HepG2 (cell line): ENCODE measurements around the gene PRKAR1B. TPM values are rescaled to one million over a fixed set of nuclear protein-coding genes. Genes with fewer than 3 reads are reported as not detected.
A peak's percentile ranks its signal among the peaks of the same experiment; 100 is the strongest.

Experiments
- BRCA1 ChIP-seq: sonication (generic); formaldehyde crosslinking; IDR thresholded peaks from 2 replicates; pipeline ENCODE4 v1.4.0; 2020; ENCODE audit warnings: missing genetic modification reagents
- ELF1 ChIP-seq: sonication (generic); formaldehyde crosslinking; IDR thresholded peaks from 2 replicates; pipeline ENCODE4 v1.4.0; 2020; ENCODE audit warnings: missing genetic modification reagents
- FOXP1 ChIP-seq, 2 experiments: fragments of 450-650 bp in 1 of 2; IDR thresholded peaks; 2 replicates each; pipeline ENCODE4 v1.6.1; 2017 to 2018; ENCODE audit warnings: antibody characterized with exemption in 1 of 2
- MIER3 ChIP-seq: IDR thresholded peaks from 2 replicates; pipeline ENCODE4 v1.6.1; 2016; ENCODE audit warnings: missing compliant biosample characterization, borderline replicate concordance
- NFIB ChIP-seq: sonication (generic); formaldehyde crosslinking; IDR thresholded peaks from 2 replicates; pipeline ENCODE4 v1.9.0; 2021; ENCODE audit warnings: missing genetic modification reagents, mild to moderate bottlenecking, borderline replicate concordance
- TCF7 ChIP-seq: sonication (generic); IDR thresholded peaks from 2 replicates; pipeline ENCODE4 v1.6.1; 2016; ENCODE audit warnings: antibody characterized with exemption, low read depth
- ZNF572 ChIP-seq: sonication (generic); formaldehyde crosslinking; IDR thresholded peaks from 2 replicates; pipeline ENCODE4 v1.5.1; 2020; ENCODE audit warnings: mild to moderate bottlenecking, missing genetic modification reagents
- ZNF737 ChIP-seq: sonication (generic); formaldehyde crosslinking; IDR thresholded peaks from 2 replicates; pipeline ENCODE4 v1.5.0; 2020; ENCODE audit warnings: missing genetic modification reagents, mild to moderate bottlenecking, borderline replicate concordance
- polyA plus RNA-seq, 8 experiments: library from polyadenylated mRNA; depleted of rRNA in 3 of 8; stranded (reverse) in 7 of 8; unstranded in 1 of 8; fragments of >200 nt; fragmentation: Illumina TruSeq in 4 of 8; extraction: Trizol in 4 of 8; gene quantifications; 2 replicates each; pipeline versions ENCODE4 v1.2.1 to v1.2.3, GENCODE V29; 2011 to 2016; ENCODE audit warnings: low read depth in 4 of 8, missing spikeins in 1 of 8, mixed read lengths in 1 of 8; ENCODE audit not compliant: insufficient read depth in 1 of 8
- total RNA-seq, 5 experiments: library from RNA; depleted of rRNA; stranded (reverse); fragments of >200 nt; fragmentation: Illumina TruSeq; extraction: Trizol; gene quantifications; 2 replicates each; pipeline ENCODE4 v1.2.3, GENCODE V29; 2016; ENCODE audit warnings: low read depth in 1 of 5
- TF ChIP-seq, protein P1 (sequence below): sonication (generic); formaldehyde crosslinking; IDR thresholded peaks from 2 replicates; pipeline ENCODE4 v1.4.0; 2020; ENCODE audit warnings: missing genetic modification reagents, mild to moderate bottlenecking, borderline replicate concordance
- TF ChIP-seq, protein P2 (sequence below): sonication (generic); formaldehyde crosslinking; IDR thresholded peaks from 2 replicates; pipeline ENCODE4 v1.5.0; 2020; ENCODE audit warnings: missing genetic modification reagents, mild to moderate bottlenecking, borderline replicate concordance
- TF ChIP-seq, protein P3 (sequence below): IDR thresholded peaks from 2 replicates; pipeline ENCODE4 v1.6.1; 2016; ENCODE audit warnings: low read depth, missing genetic modification reagents, missing compliant biosample characterization
- TF ChIP-seq, protein P4 (sequence below): IDR thresholded peaks from 2 replicates; pipeline ENCODE4 v1.6.1; 2016; ENCODE audit warnings: missing biosample characterization, missing genetic modification reagents, low read depth
- TF ChIP-seq, protein P5 (sequence below): sonication (generic); formaldehyde crosslinking; IDR thresholded peaks from 2 replicates; pipeline ENCODE4 v1.5.1; 2020; ENCODE audit warnings: missing genetic modification reagents, mild to moderate bottlenecking, borderline replicate concordance
- TF ChIP-seq, protein P6 (sequence below): sonication (generic); formaldehyde crosslinking; IDR thresholded peaks from 2 replicates; pipeline ENCODE4 v1.4.0; 2020; ENCODE audit warnings: missing genetic modification reagents, mild to moderate bottlenecking, borderline replicate concordance

Gene PRKAR1B
- total and polyA plus RNA-seq, 2 of the 13 experiments (the other 11 are each of a cell fraction or from before 2014, with no cell fraction given): 7.9 to 28.2 TPM

DNA sequence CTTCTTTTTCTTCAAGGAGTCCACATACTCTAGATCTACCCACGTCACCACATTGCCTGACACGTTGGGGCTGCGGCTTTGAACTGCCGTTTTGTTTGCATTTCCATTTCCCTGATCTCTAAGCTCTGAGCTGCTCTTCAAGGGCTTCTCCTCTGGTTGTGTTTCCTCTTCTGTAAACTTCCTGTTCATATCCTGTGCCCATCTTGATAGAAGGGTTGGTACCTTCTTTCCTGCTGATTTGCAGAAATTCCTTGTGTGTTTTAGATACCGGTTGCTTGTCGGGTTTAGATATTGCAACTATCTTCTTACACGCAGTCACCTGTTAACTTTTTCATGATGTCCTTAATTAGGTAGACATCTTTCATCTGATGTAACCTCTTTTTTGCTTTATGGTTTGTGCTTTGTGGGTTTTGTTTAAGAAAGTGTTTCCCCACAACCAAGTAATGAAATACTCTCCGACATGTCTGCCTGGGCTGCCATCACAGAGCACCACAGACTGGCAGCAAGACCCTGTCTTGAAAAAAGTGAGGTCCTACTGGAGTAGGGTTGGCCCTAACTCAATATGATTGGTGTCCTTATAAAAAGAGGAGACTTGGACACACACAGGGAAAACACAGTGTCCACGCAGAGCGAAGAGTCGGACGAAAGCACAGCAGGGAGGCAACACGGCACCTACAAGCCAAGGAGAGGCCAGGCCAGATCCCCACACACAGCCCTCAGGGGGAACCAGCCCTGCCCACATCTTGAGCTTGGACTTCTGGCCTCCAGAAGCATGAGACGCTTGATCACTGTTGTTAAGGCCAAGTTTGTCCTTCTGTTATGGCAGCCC is 108.3 kb downstream of the PRKAR1B start (continued):
- no peak for TF ChIP-seq NFIB (CRISPR knock-in tag)
- TF ChIP-seq ELF1 (CRISPR knock-in tag): peak; percentile 47; the same call in 1 of the 2 replicates
- TF ChIP-seq, protein P1, sequence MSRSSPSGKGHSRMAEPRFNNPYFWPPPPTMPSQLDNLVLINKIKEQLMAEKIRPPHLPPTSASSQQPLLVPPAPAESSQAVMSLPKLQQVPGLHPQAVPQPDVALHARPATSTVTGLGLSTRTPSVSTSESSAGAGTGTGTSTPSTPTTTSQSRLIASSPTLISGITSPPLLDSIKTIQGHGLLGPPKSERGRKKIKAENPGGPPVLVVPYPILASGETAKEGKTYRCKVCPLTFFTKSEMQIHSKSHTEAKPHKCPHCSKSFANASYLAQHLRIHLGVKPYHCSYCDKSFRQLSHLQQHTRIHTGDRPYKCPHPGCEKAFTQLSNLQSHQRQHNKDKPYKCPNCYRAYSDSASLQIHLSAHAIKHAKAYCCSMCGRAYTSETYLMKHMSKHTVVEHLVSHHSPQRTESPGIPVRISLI (CRISPR knock-in tag): no peak
- TF ChIP-seq ZNF572 (CRISPR knock-in tag): no peak
- TF ChIP-seq, protein P2, sequence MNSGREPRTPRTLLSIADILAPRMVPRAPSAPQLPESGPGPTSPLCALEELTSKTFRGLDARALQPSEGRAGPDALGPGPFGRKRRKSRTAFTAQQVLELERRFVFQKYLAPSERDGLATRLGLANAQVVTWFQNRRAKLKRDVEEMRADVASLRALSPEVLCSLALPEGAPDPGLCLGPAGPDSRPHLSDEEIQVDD (CRISPR knock-in tag): no peak
- TF ChIP-seq BRCA1 (CRISPR knock-in tag): no peak
- TF ChIP-seq, protein P3, sequence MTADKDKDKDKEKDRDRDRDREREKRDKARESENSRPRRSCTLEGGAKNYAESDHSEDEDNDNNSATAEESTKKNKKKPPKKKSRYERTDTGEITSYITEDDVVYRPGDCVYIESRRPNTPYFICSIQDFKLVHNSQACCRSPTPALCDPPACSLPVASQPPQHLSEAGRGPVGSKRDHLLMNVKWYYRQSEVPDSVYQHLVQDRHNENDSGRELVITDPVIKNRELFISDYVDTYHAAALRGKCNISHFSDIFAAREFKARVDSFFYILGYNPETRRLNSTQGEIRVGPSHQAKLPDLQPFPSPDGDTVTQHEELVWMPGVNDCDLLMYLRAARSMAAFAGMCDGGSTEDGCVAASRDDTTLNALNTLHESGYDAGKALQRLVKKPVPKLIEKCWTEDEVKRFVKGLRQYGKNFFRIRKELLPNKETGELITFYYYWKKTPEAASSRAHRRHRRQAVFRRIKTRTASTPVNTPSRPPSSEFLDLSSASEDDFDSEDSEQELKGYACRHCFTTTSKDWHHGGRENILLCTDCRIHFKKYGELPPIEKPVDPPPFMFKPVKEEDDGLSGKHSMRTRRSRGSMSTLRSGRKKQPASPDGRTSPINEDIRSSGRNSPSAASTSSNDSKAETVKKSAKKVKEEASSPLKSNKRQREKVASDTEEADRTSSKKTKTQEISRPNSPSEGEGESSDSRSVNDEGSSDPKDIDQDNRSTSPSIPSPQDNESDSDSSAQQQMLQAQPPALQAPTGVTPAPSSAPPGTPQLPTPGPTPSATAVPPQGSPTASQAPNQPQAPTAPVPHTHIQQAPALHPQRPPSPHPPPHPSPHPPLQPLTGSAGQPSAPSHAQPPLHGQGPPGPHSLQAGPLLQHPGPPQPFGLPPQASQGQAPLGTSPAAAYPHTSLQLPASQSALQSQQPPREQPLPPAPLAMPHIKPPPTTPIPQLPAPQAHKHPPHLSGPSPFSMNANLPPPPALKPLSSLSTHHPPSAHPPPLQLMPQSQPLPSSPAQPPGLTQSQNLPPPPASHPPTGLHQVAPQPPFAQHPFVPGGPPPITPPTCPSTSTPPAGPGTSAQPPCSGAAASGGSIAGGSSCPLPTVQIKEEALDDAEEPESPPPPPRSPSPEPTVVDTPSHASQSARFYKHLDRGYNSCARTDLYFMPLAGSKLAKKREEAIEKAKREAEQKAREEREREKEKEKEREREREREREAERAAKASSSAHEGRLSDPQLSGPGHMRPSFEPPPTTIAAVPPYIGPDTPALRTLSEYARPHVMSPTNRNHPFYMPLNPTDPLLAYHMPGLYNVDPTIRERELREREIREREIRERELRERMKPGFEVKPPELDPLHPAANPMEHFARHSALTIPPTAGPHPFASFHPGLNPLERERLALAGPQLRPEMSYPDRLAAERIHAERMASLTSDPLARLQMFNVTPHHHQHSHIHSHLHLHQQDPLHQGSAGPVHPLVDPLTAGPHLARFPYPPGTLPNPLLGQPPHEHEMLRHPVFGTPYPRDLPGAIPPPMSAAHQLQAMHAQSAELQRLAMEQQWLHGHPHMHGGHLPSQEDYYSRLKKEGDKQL (CRISPR knock-in tag): no peak
- TF ChIP-seq, protein P4, sequence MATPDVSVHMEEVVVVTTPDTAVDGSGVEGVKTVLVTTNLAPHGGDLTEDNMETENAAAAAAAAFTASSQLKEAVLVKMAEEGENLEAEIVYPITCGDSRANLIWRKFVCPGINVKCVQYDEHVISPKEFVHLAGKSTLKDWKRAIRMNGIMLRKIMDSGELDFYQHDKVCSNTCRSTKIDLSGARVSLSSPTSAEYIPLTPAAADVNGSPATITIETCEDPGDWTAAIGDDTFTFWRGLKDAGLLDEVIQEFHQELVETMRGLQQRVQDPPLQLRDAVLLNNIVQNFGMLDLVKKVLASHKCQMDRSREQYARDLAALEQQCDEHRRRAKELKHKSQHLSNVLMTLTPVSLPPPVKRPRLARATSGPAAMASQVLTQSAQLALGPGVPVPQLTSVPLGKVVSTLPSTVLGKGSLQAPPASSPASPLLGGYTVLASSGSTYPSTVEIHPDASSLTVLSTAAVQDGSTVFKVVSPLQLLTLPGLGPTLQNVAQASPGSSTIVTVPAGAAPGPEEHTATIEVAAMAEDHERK (CRISPR knock-in tag): no peak
- TF ChIP-seq MIER3 (CRISPR knock-in tag): peak; percentile 60; the same call in 1 of the 2 replicates
- TF ChIP-seq, protein P5, sequence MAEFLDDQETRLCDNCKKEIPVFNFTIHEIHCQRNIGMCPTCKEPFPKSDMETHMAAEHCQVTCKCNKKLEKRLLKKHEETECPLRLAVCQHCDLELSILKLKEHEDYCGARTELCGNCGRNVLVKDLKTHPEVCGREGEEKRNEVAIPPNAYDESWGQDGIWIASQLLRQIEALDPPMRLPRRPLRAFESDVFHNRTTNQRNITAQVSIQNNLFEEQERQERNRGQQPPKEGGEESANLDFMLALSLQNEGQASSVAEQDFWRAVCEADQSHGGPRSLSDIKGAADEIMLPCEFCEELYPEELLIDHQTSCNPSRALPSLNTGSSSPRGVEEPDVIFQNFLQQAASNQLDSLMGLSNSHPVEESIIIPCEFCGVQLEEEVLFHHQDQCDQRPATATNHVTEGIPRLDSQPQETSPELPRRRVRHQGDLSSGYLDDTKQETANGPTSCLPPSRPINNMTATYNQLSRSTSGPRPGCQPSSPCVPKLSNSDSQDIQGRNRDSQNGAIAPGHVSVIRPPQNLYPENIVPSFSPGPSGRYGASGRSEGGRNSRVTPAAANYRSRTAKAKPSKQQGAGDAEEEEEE: no peak
- TF ChIP-seq, protein P6, sequence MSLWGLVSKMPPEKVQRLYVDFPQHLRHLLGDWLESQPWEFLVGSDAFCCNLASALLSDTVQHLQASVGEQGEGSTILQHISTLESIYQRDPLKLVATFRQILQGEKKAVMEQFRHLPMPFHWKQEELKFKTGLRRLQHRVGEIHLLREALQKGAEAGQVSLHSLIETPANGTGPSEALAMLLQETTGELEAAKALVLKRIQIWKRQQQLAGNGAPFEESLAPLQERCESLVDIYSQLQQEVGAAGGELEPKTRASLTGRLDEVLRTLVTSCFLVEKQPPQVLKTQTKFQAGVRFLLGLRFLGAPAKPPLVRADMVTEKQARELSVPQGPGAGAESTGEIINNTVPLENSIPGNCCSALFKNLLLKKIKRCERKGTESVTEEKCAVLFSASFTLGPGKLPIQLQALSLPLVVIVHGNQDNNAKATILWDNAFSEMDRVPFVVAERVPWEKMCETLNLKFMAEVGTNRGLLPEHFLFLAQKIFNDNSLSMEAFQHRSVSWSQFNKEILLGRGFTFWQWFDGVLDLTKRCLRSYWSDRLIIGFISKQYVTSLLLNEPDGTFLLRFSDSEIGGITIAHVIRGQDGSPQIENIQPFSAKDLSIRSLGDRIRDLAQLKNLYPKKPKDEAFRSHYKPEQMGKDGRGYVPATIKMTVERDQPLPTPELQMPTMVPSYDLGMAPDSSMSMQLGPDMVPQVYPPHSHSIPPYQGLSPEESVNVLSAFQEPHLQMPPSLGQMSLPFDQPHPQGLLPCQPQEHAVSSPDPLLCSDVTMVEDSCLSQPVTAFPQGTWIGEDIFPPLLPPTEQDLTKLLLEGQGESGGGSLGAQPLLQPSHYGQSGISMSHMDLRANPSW: no peak
- TF ChIP-seq TCF7: peak; percentile 91
- no peak for TF ChIP-seq ZNF737 (CRISPR knock-in tag)
- no peak for TF ChIP-seq FOXP1 (IDR thresholded peaks at IDR 0.05)
- TF ChIP-seq FOXP1 (CRISPR knock-in tag; IDR thresholded peaks at IDR 0.05): peak; percentile 70
